BJ (cell line): ENCODE results near the gene ZNF423. TPM values are rescaled to one million over a fixed set of nuclear protein-coding genes. Genes with fewer than 3 reads are reported as not detected.

Experiments used
- CTCF ChIA-PET: fragments of 350-600 bp; formaldehyde crosslinking; extraction: SDS; loops from one replicate; lab custom pipeline; 2021; ENCODE audit warnings: antibody characterized with exemption, inconsistent platforms; lab: Yijun Ruan, JAX
- POLR2A ChIA-PET: fragments of 300-600 bp; sonication (Branson Sonifier 250); formaldehyde crosslinking; extraction: SDS; loops from one replicate; lab custom pipeline; 2021; ENCODE audit warnings: antibody characterized with exemption; lab: Charles Lee
- DNase-seq: peaks from one replicate; pipeline ENCODE4 v3.0.0-alpha.2; 2011; ENCODE audit warnings: low read depth
- H3K27me3 ChIP-seq: 2 replicates; pipeline ENCODE4 v1.6.0; 2011; ENCODE audit warnings: low read length; ENCODE audit not compliant: control insufficient read depth, insufficient read depth
- H3K36me3 ChIP-seq: 2 replicates; pipeline ENCODE4 v1.5.1; 2011; ENCODE audit warnings: low read length; ENCODE audit not compliant: control insufficient read depth, insufficient read depth
- H3K4me3 ChIP-seq: 2 replicates; pipeline ENCODE4 v1.5.1; 2011; ENCODE audit warnings: low read depth, mild to moderate bottlenecking, control low read depth, low read length
- polyA plus RNA-seq: library from polyadenylated mRNA; depleted of rRNA; stranded (reverse); fragments of >200 nt; gene quantifications from 2 replicates; pipeline ENCODE4 v1.2.3, GENCODE V29; 2011
- TF ChIP-seq, protein P1 (sequence below): IDR thresholded peaks from 2 replicates; pipeline ENCODE4 v1.5.1; 2011; ENCODE audit warnings: low read depth, mild to moderate bottlenecking, control low read depth, inconsistent platforms, low read length, moderate library complexity; ENCODE audit not compliant: insufficient read depth

ZNF423 gene
- polyA plus RNA-seq, 1 experiment, result 0.22 TPM

DNA sequence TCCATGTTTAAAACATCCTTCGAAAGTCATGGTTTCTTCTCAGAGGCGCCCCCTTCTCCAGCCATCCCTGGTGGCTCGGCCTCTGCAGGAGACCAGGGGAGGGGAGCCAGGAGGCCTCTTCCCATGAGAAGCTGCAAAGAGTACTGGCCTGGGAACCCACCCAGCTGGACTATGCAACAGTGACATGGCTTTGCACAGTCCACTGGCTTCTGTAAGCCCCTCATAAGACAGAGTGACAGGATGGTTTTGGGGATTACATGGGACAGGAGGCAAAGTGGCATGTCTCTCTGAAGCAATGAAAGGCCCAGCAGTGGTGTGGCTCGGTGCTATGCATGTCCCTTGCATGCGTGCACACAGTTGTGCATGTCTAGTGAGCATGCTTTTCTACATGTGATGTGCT, 382.8 kb downstream of the ZNF423 start:
- H3K27me3 ChIP-seq, result no peaks in the 10 kb centered on the region
- no peaks in the 10 kb centered on the region for H3K36me3 ChIP-seq
- DNase-seq, result no peak
- ChIA-PET POLR2A (no interaction called here), CTCF (no interaction called here)
- H3K4me3 ChIP-seq, result no peak overlapping the region
- TF ChIP-seq, protein P1, sequence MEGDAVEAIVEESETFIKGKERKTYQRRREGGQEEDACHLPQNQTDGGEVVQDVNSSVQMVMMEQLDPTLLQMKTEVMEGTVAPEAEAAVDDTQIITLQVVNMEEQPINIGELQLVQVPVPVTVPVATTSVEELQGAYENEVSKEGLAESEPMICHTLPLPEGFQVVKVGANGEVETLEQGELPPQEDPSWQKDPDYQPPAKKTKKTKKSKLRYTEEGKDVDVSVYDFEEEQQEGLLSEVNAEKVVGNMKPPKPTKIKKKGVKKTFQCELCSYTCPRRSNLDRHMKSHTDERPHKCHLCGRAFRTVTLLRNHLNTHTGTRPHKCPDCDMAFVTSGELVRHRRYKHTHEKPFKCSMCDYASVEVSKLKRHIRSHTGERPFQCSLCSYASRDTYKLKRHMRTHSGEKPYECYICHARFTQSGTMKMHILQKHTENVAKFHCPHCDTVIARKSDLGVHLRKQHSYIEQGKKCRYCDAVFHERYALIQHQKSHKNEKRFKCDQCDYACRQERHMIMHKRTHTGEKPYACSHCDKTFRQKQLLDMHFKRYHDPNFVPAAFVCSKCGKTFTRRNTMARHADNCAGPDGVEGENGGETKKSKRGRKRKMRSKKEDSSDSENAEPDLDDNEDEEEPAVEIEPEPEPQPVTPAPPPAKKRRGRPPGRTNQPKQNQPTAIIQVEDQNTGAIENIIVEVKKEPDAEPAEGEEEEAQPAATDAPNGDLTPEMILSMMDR, result no peak

DNA sequence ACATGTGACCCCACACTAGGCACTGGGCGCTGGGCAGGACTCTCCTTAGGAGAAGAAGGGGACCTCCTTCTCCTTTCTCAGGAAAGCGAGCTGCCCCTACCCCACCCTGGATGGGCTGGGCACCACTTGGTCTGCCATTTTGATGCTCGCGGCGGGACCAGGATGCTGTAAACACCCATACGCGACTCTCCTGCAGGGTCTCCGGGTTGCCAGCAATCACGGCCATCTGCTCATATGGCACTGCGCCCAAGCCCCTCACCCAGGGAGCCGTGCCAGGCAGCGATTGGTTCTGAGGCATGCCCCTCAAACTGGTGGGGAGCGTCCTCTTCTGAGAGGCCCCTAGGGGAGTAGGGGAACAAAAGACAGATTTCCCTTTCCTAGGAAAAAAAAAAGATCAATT, 383.3 kb downstream of the ZNF423 start:
- no peak for DNase-seq
- TF ChIP-seq, protein P1, result no peak
- no peaks in the 10 kb centered on the region for H3K27me3 ChIP-seq
- POLR2A ChIA-PET, result no interaction called here
- H3K4me3 ChIP-seq, result no peak overlapping the region
- H3K36me3 ChIP-seq, result no peaks in the 10 kb centered on the region
- CTCF ChIA-PET, result no interaction called here

DNA sequence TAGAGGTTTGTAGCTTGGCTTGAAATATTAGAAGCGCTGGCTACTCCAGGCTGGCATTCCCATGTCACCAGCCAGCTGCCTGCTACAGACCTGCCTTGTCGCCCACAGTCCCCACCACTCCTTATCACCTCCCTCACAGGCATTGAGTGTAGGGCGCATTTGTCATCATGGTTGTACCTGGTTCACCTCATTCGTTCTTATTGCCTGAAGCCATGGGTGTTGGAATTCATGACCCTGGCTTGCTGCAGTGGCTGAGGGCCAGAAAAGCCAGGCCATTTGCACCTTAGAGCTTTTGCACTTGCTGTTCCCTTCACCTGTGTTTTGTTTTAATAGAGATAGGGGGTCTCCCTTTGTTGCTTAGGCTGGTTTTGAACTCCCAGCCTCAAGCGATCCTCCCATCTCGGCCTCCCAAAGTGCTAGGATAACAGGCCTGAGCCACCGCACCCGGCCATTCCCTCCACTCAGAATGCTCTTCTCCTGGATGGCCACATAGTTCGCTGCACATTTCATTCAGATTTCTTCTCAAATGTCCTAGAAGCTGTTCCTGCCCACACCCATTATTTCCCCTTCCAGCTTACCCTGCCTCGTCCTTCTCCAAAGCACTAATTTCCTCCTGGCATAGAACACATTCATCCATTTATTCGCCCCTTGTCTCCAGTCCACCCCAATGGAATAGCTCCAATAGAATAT, 384.7 kb downstream of the ZNF423 start:
- ChIA-PET CTCF (interaction anchor here (0.9 to 1.3 kb wide), 2 partner anchors 19 to 22 kb away, joined by 3 read pairs; no protein-coding TSS in a partner anchor), POLR2A (no interaction called here)
- H3K4me3 ChIP-seq, result no peak overlapping the region
- TF ChIP-seq, protein P1, result no peak
- H3K27me3 ChIP-seq, result no peaks in the 10 kb centered on the region
- no peaks in the 10 kb centered on the region for H3K36me3 ChIP-seq
- no peak for DNase-seq

DNA sequence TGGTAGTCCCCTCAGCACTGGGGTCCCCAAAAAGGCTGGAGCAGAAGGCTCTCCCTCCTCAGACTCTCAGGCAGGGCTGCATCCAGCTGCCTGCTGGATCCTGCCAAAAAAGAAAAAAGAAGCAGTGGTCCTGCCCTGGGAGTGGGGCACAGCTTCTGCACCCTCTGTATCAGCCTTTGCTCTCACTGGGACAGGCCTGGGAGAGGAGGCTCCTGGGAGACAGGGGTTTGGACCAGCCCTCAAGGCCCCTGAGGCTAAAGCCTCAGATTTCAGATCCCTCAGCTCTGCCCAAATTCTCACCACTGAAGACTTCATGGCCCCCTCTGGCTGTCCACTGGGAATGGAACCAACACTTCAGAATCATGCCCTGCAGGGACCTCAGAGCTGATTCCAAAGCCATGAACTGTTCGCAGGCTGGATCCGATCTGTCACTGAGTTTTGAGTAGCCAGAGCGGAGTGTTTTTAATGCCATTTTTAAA, 385.4 kb downstream of the ZNF423 start:
- no peaks in the 10 kb centered on the region for H3K27me3 ChIP-seq
- no peak for DNase-seq
- H3K36me3 ChIP-seq, result no peaks in the 10 kb centered on the region
- TF ChIP-seq, protein P1, result no peak
- no peak overlapping the region for H3K4me3 ChIP-seq
- ChIA-PET POLR2A (no interaction called here), CTCF (interaction anchor here (1.3 kb wide), 1 partner anchor 22 kb away, joined by 3 read pairs; no protein-coding TSS in a partner anchor)

DNA sequence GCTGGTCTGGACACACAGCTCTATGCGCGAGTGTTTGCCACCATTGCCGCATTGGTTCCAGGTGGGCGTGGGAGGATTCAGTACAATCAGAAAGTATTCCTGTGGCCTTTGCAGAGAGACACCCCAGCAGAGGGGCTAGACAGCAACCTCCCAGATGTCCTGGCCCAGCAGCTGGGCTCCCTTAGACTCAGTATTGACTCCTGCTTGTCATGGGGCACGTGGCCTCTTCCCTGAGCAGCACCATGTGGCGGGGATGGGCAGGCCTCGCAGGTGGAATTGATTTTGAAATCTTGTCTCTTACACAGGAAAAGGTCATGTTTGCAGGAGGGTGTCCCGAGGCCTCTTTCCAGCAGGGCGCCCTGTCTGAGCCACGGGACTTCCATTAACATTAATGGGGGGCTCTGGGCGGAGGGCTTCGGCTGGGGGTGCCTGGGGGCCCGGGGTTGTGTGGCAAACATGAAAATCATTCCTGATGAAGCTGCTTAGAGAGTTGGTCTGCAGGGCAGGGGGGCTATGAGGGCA, 385.9 kb downstream of the ZNF423 start:
- Histone ChIP-seq H3K27me3 (no peaks in the 10 kb centered on the region), H3K4me3 (no peak overlapping the region), H3K36me3 (no peaks in the 10 kb centered on the region)
- no peak for DNase-seq
- TF ChIP-seq, protein P1, result no peak
- POLR2A ChIA-PET, result no interaction called here
- CTCF ChIA-PET, result no interaction called here
